ENCODE results near the gene MAP3K8.

MAP3K8 gene

GRCh38 chr10:30433730-30434272, at the start of gene MAP3K8:
TSS of gene MAP3K8 (plus strand) at chr10:30434184. CDS start at chr10:30438939, 4,755 bp downstream.
- DNase-seq (ENCODE audit: extremely low read depth in 1 of 2, low read depth in 1 of 2): peak; percentile 79 to 82

- peak in 1 of 2 donors; percentile 7 for DNase-seq (ENCODE audit: extremely low read depth in 1 of 2, low read depth in 1 of 2)
These were observed 49.2 kb upstream of the MAP3K8 start for GRCh38 chr10:30384701-30385201.

GRCh38 chr10:30386801-30387588, 47.0 kb upstream of the MAP3K8 start:
- DNase-seq (ENCODE audit: extremely low read depth in 1 of 2, low read depth in 1 of 2): no peak

- DNase-seq (ENCODE audit: extremely low read depth in 1 of 2, low read depth in 1 of 2): no peak
These were observed 46.2 kb upstream of the MAP3K8 start for GRCh38 chr10:30387646-30388243.

GRCh38 chr10:30389543-30389942, 44.4 kb upstream of the MAP3K8 start:
- DNase-seq (ENCODE audit: extremely low read depth in 1 of 2, low read depth in 1 of 2): no peak

GRCh38 chr10:30390207-30390606, 43.8 kb upstream of the MAP3K8 start:
- DNase-seq (ENCODE audit: extremely low read depth in 1 of 2, low read depth in 1 of 2): no peak

- DNase-seq (ENCODE audit: extremely low read depth in 1 of 2, low read depth in 1 of 2): no peak
These were observed 42.7 kb upstream of the MAP3K8 start for GRCh38 chr10:30391266-30391665.

- DNase-seq (ENCODE audit: extremely low read depth in 1 of 2, low read depth in 1 of 2): peak; percentile 41 to 44
These were observed 41.4 kb upstream of the MAP3K8 start for GRCh38 chr10:30392564-30392990.

- no peak for DNase-seq (ENCODE audit: extremely low read depth in 1 of 2, low read depth in 1 of 2)
These were observed 37.7 kb upstream of the MAP3K8 start for GRCh38 chr10:30396293-30396692.

- DNase-seq (ENCODE audit: extremely low read depth in 1 of 2, low read depth in 1 of 2): no peak
These were observed 37.3 kb upstream of the MAP3K8 start for GRCh38 chr10:30396698-30397097.

GRCh38 chr10:30398193-30398592, 35.8 kb upstream of the MAP3K8 start:
- no peak for DNase-seq (ENCODE audit: extremely low read depth in 1 of 2, low read depth in 1 of 2)

GRCh38 chr10:30398788-30399187, 35.2 kb upstream of the MAP3K8 start:
- no peak for DNase-seq (ENCODE audit: extremely low read depth in 1 of 2, low read depth in 1 of 2)

GRCh38 chr10:30403494-30403893, 30.5 kb upstream of the MAP3K8 start:
- no peak for DNase-seq (ENCODE audit: extremely low read depth in 1 of 2, low read depth in 1 of 2)

- DNase-seq (ENCODE audit: extremely low read depth in 1 of 2, low read depth in 1 of 2): no peak
These were observed 29.4 kb upstream of the MAP3K8 start for GRCh38 chr10:30404540-30404939.

- DNase-seq (ENCODE audit: extremely low read depth in 1 of 2, low read depth in 1 of 2): no peak
These were observed 22.7 kb upstream of the MAP3K8 start for GRCh38 chr10:30411263-30411662.

GRCh38 chr10:30412901-30413300, 21.1 kb upstream of the MAP3K8 start:
- DNase-seq (ENCODE audit: extremely low read depth in 1 of 2, low read depth in 1 of 2): no peak

- no peak for DNase-seq (ENCODE audit: extremely low read depth in 1 of 2, low read depth in 1 of 2)
These were observed 19.9 kb upstream of the MAP3K8 start for GRCh38 chr10:30413996-30414576.

- no peak for DNase-seq (ENCODE audit: extremely low read depth in 1 of 2, low read depth in 1 of 2)
These were observed 18.4 kb upstream of the MAP3K8 start for GRCh38 chr10:30415593-30415992.

- no peak for DNase-seq (ENCODE audit: extremely low read depth in 1 of 2, low read depth in 1 of 2)
These were observed 16.7 kb upstream of the MAP3K8 start for GRCh38 chr10:30417301-30417700.

GRCh38 chr10:30420266-30420665, 13.7 kb upstream of the MAP3K8 start:
- no peak for DNase-seq (ENCODE audit: extremely low read depth in 1 of 2, low read depth in 1 of 2)

GRCh38 chr10:30420766-30421165, 13.2 kb upstream of the MAP3K8 start:
- no peak for DNase-seq (ENCODE audit: extremely low read depth in 1 of 2, low read depth in 1 of 2)
